ENCODE data around the gene NEU4. TPM values are rescaled to one million over a fixed set of nuclear protein-coding genes. Genes with fewer than 3 reads are reported as not detected.

Gene NEU4
- total RNA-seq, 1 experiment from 2014 or later = 10.0 TPM

DNA sequence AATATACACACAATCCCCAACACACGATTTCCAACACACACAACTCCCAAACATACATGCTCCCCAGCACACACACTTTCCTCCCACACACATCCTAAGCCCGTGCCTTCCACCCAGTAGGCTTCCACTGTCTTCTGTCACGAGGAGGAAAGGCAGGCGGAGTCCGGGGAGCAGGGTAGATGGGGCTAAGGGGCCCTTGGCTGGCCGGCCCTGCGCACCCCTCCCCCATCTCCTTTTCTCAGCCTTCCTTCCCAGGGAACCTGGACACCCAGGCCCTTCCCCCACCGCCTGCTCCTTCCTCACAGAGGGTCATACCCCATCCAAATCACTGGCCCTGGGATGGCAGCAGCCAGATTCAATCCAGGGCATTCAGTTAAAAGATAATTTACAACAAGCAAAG is 53.1 kb downstream of the NEU4 start:
- Histone ChIP-seq H3K4me3 (ENCODE audit: low read depth in 2 of 2, low read length in 2 of 2) (no peak overlapping the region), H3K36me3 (ENCODE audit: control insufficient read depth, insufficient read depth, low read length) (no peaks in the 10 kb centered on the region), H3K4me1 (ENCODE audit: control insufficient read depth, insufficient read depth, low read length) (peaks cover 8% of the 10 kb centered on the region; the same call in 1 of the 2 replicates), H3K9me3 (ENCODE audit: control insufficient read depth, insufficient read depth, low read depth, low read length) (no peaks in the 10 kb centered on the region), H3K27me3 (ENCODE audit: control insufficient read depth, insufficient read depth, low read length) (no peaks in the 10 kb centered on the region), H3K27ac (ENCODE audit: low read length) (no peak overlapping the region)
- in situ Hi-C loops (cut with HindIII; ENCODE audit: low pct_unique_long_range_greater_than_20kb, low sequenced_read_pairs) = no loop called here
- ChIA-PET POLR2A (no interaction called here), CTCF (no interaction called here)
- intact Hi-C loops (cut with micrococcal nuclease; ENCODE audit: unreplicated experiment) = no loop called here
- DNase-seq (ENCODE audit: low read depth, low spot score) (no peak), ATAC-seq (no peak)
- TF ChIP-seq, protein P1, sequence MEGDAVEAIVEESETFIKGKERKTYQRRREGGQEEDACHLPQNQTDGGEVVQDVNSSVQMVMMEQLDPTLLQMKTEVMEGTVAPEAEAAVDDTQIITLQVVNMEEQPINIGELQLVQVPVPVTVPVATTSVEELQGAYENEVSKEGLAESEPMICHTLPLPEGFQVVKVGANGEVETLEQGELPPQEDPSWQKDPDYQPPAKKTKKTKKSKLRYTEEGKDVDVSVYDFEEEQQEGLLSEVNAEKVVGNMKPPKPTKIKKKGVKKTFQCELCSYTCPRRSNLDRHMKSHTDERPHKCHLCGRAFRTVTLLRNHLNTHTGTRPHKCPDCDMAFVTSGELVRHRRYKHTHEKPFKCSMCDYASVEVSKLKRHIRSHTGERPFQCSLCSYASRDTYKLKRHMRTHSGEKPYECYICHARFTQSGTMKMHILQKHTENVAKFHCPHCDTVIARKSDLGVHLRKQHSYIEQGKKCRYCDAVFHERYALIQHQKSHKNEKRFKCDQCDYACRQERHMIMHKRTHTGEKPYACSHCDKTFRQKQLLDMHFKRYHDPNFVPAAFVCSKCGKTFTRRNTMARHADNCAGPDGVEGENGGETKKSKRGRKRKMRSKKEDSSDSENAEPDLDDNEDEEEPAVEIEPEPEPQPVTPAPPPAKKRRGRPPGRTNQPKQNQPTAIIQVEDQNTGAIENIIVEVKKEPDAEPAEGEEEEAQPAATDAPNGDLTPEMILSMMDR (IDR thresholded peaks at IDR 0.05) = no peak
- TF ChIP-seq POLR2AphosphoS5 (IDR thresholded peaks at IDR 0.05; ENCODE audit: low read depth, low read length) (no peak), TCF7L2 (IDR thresholded peaks at IDR 0.05; ENCODE audit: low read depth, low read length) (no peak), SIN3A (IDR thresholded peaks at IDR 0.05; ENCODE audit: borderline replicate concordance, insufficient read depth, low read depth, low read length) (no peak)
- TF ChIP-seq, protein P2, sequence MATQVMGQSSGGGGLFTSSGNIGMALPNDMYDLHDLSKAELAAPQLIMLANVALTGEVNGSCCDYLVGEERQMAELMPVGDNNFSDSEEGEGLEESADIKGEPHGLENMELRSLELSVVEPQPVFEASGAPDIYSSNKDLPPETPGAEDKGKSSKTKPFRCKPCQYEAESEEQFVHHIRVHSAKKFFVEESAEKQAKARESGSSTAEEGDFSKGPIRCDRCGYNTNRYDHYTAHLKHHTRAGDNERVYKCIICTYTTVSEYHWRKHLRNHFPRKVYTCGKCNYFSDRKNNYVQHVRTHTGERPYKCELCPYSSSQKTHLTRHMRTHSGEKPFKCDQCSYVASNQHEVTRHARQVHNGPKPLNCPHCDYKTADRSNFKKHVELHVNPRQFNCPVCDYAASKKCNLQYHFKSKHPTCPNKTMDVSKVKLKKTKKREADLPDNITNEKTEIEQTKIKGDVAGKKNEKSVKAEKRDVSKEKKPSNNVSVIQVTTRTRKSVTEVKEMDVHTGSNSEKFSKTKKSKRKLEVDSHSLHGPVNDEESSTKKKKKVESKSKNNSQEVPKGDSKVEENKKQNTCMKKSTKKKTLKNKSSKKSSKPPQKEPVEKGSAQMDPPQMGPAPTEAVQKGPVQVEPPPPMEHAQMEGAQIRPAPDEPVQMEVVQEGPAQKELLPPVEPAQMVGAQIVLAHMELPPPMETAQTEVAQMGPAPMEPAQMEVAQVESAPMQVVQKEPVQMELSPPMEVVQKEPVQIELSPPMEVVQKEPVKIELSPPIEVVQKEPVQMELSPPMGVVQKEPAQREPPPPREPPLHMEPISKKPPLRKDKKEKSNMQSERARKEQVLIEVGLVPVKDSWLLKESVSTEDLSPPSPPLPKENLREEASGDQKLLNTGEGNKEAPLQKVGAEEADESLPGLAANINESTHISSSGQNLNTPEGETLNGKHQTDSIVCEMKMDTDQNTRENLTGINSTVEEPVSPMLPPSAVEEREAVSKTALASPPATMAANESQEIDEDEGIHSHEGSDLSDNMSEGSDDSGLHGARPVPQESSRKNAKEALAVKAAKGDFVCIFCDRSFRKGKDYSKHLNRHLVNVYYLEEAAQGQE (IDR thresholded peaks at IDR 0.05; ENCODE audit: insufficient read depth in 1 of 2, low read depth in 2 of 2, low read length in 1 of 2) = no peak
- BruUV-seq (replicated peaks) = no TSS peak

DNA sequence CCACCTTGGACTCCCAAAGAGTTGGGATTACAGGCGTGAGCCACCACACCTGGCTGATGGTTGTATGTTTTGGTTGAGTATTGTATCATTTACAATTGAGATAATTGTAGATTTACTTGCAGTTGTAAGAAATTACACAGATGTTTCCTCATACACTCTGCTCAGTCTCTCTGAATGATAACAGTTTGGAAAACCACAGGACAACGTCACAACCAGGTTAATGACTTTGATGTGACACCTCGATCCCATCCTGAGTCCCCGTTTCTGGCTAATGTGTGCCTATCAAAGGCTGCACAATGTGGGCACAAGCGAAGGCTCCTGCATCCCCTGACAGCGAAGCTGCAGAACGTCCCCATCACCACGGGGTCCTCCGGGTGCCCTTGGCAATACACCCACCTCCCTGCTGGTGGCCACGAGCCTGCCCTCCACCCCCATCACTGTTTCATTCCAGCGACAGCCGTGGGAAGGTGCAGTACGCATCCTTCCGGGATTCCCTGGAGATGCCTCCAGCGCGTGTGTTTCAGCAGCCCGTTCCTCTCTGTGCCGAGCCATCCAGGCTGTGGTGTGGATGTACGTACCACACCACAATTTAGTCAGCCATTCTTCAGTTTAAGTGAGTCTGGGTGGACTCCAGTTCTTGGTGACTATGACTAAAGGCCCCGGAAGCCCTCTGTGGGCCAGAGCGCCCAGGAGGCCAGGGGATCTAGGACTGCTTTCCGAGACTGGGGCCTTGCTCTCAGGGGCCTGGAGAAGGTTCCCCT is 54.0 kb downstream of the NEU4 start:
- in situ Hi-C loops (cut with HindIII; ENCODE audit: low pct_unique_long_range_greater_than_20kb, low sequenced_read_pairs) = no loop called here
- CTCF ChIA-PET = no interaction called here
- peaks cover 8% of the 10 kb centered on the region; the same call in 1 of the 2 replicates for H3K4me1 ChIP-seq (ENCODE audit: control insufficient read depth, insufficient read depth, low read length)

More for the DNA sequence above, 54.0 kb downstream of the NEU4 start:
- intact Hi-C loops (cut with micrococcal nuclease; ENCODE audit: unreplicated experiment) = no loop called here
- BruUV-seq (replicated peaks) = no TSS peak
- POLR2A ChIA-PET = no interaction called here
- Histone ChIP-seq H3K27me3 (ENCODE audit: control insufficient read depth, insufficient read depth, low read length) (no peaks in the 10 kb centered on the region), H3K36me3 (ENCODE audit: control insufficient read depth, insufficient read depth, low read length) (no peaks in the 10 kb centered on the region), H3K27ac (ENCODE audit: low read length) (no peak overlapping the region), H3K9me3 (ENCODE audit: control insufficient read depth, insufficient read depth, low read depth, low read length) (no peaks in the 10 kb centered on the region), H3K4me3 (ENCODE audit: low read depth in 2 of 2, low read length in 2 of 2) (no peak overlapping the region)
- ATAC-seq = no peak
- DNase-seq (ENCODE audit: low read depth, low spot score) = no peak
- TF ChIP-seq TCF7L2 (IDR thresholded peaks at IDR 0.05; ENCODE audit: low read depth, low read length) = no peak
- no peak for TF ChIP-seq SIN3A (IDR thresholded peaks at IDR 0.05; ENCODE audit: borderline replicate concordance, insufficient read depth, low read depth, low read length)
- no peak for TF ChIP-seq POLR2AphosphoS5 (IDR thresholded peaks at IDR 0.05; ENCODE audit: low read depth, low read length)
- TF ChIP-seq, protein P1 (IDR thresholded peaks at IDR 0.05) = no peak
- TF ChIP-seq, protein P2 (IDR thresholded peaks at IDR 0.05; ENCODE audit: insufficient read depth in 1 of 2, low read depth in 2 of 2, low read length in 1 of 2) = no peak

Measured in Panc1 (cell line).